ENCODE measurements around the gene MACROD1. TPM values are rescaled to one million over a fixed set of nuclear protein-coding genes. Genes with fewer than 3 reads are reported as not detected.

MACROD1 gene
- total RNA-seq, 1 donor from 2014 or later, result 91.9 TPM

- Histone ChIP-seq H3K27ac (ENCODE audit: low read depth, low read length) (no peak overlapping the region), H3K4me1 (ENCODE audit: control insufficient read depth in 3 of 3, insufficient read depth in 3 of 3, low read length in 3 of 3) (peaks cover 16 to 35% (median 24%) of the 10 kb centered on the region in 3 donors), H3K36me3 (ENCODE audit: control insufficient read depth in 3 of 3, insufficient read depth in 3 of 3, low read length in 3 of 3) (peaks cover 13 to 29% (median 22%) of the 10 kb centered on the region in 3 donors), H3K27me3 (ENCODE audit: control insufficient read depth in 3 of 3, insufficient read depth in 3 of 3, low read length in 3 of 3) (no peaks in the 10 kb centered on the region), H3K4me3 (ENCODE audit: low read length in 3 of 3) (no peak overlapping the region), H3K9me3 (ENCODE audit: control insufficient read depth in 3 of 3, low read length in 3 of 3) (no peaks in the 10 kb centered on the region), H3K9ac (ENCODE audit: low read depth in 1 of 3, low read length in 3 of 3) (no peak overlapping the region)
Observed at GRCh38 chr11:63997801-63998337, 168.0 kb downstream of the MACROD1 start.

- H3K9ac ChIP-seq (ENCODE audit: low read depth in 1 of 3, low read length in 3 of 3), result no peak overlapping the region
- peaks cover 14 to 33% (median 22%) of the 10 kb centered on the region in 3 donors for H3K4me1 ChIP-seq (ENCODE audit: control insufficient read depth in 3 of 3, insufficient read depth in 3 of 3, low read length in 3 of 3)
- H3K27me3 ChIP-seq (ENCODE audit: control insufficient read depth in 3 of 3, insufficient read depth in 3 of 3, low read length in 3 of 3), result no peaks in the 10 kb centered on the region
- peaks cover 13 to 29% (median 22%) of the 10 kb centered on the region in 3 donors for H3K36me3 ChIP-seq (ENCODE audit: control insufficient read depth in 3 of 3, insufficient read depth in 3 of 3, low read length in 3 of 3)
- no peak overlapping the region for H3K27ac ChIP-seq (ENCODE audit: low read depth, low read length)
- H3K4me3 ChIP-seq (ENCODE audit: low read length in 3 of 3), result no peak overlapping the region
- H3K9me3 ChIP-seq (ENCODE audit: control insufficient read depth in 3 of 3, low read length in 3 of 3), result no peaks in the 10 kb centered on the region
Observed at GRCh38 chr11:63997104-63997700, 168.7 kb downstream of the MACROD1 start.

GRCh38 chr11:63996512-63996911 is 169.4 kb downstream of the MACROD1 start:
- Histone ChIP-seq H3K4me3 (ENCODE audit: low read length in 3 of 3) (no peak overlapping the region), H3K27me3 (ENCODE audit: control insufficient read depth in 3 of 3, insufficient read depth in 3 of 3, low read length in 3 of 3) (no peaks in the 10 kb centered on the region), H3K9ac (ENCODE audit: low read depth in 1 of 3, low read length in 3 of 3) (no peak overlapping the region), H3K36me3 (ENCODE audit: control insufficient read depth in 3 of 3, insufficient read depth in 3 of 3, low read length in 3 of 3) (peaks cover 13 to 29% (median 24%) of the 10 kb centered on the region in 3 donors), H3K27ac (ENCODE audit: low read depth, low read length) (no peak overlapping the region), H3K4me1 (ENCODE audit: control insufficient read depth in 3 of 3, insufficient read depth in 3 of 3, low read length in 3 of 3) (peaks cover 7 to 26% (median 15%) of the 10 kb centered on the region in 3 donors), H3K9me3 (ENCODE audit: control insufficient read depth in 3 of 3, low read length in 3 of 3) (no peaks in the 10 kb centered on the region)

- no peaks in the 10 kb centered on the region for H3K27me3 ChIP-seq (ENCODE audit: control insufficient read depth in 3 of 3, insufficient read depth in 3 of 3, low read length in 3 of 3)
- peaks cover 16 to 43% (median 34%) of the 10 kb centered on the region in 3 donors for H3K36me3 ChIP-seq (ENCODE audit: control insufficient read depth in 3 of 3, insufficient read depth in 3 of 3, low read length in 3 of 3)
- no peak overlapping the region for H3K9ac ChIP-seq (ENCODE audit: low read depth in 1 of 3, low read length in 3 of 3)
- no peak overlapping the region for H3K4me3 ChIP-seq (ENCODE audit: low read length in 3 of 3)
- no peaks in the 10 kb centered on the region for H3K9me3 ChIP-seq (ENCODE audit: control insufficient read depth in 3 of 3, low read length in 3 of 3)
- no peak overlapping the region for H3K27ac ChIP-seq (ENCODE audit: low read depth, low read length)
- peaks cover 0 to 11% (median 4%) of the 10 kb centered on the region in 3 donors for H3K4me1 ChIP-seq (ENCODE audit: control insufficient read depth in 3 of 3, insufficient read depth in 3 of 3, low read length in 3 of 3)
Observed at GRCh38 chr11:63993993-63994392, 171.9 kb downstream of the MACROD1 start.

- no peaks in the 10 kb centered on the region for H3K9me3 ChIP-seq (ENCODE audit: control insufficient read depth in 3 of 3, low read length in 3 of 3)
- H3K4me3 ChIP-seq (ENCODE audit: low read length in 3 of 3), result no peak overlapping the region
- peaks cover 20 to 45% (median 36%) of the 10 kb centered on the region in 3 donors for H3K36me3 ChIP-seq (ENCODE audit: control insufficient read depth in 3 of 3, insufficient read depth in 3 of 3, low read length in 3 of 3)
- H3K9ac ChIP-seq (ENCODE audit: low read depth in 1 of 3, low read length in 3 of 3), result no peak overlapping the region
- no peaks in the 10 kb centered on the region for H3K27me3 ChIP-seq (ENCODE audit: control insufficient read depth in 3 of 3, insufficient read depth in 3 of 3, low read length in 3 of 3)
- H3K4me1 ChIP-seq (ENCODE audit: control insufficient read depth in 3 of 3, insufficient read depth in 3 of 3, low read length in 3 of 3), result peaks cover 3 to 11% (median 3%) of the 10 kb centered on the region in 3 donors
- H3K27ac ChIP-seq (ENCODE audit: low read depth, low read length), result no peak overlapping the region
Observed at GRCh38 chr11:63993100-63993499, 172.8 kb downstream of the MACROD1 start.

DNA sequence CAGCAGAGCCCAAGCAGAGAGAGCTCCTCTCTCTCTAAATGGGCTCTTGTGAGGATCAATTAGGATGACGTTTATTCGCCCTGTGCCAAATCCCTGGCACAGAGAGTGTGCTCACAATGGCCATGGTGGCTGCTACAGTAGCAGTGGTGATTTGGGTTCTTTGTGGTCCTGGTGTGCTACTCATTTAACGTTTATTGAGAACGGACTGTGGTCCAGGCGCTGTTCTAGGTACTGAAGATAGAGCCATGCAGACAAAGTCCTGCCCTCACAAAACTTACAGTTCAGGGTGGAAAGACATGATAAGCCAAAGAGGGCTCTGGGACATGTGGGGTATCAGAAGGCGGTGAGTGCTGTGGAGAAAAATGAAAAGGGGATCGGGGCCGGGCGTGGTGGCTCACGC is 174.4 kb downstream of the MACROD1 start:
- peaks cover 12 to 30% (median 27%) of the 10 kb centered on the region in 3 donors for H3K36me3 ChIP-seq (ENCODE audit: control insufficient read depth in 3 of 3, insufficient read depth in 3 of 3, low read length in 3 of 3)
- no peak overlapping the region for H3K27ac ChIP-seq (ENCODE audit: low read depth, low read length)
- H3K4me1 ChIP-seq (ENCODE audit: control insufficient read depth in 3 of 3, insufficient read depth in 3 of 3, low read length in 3 of 3), result peaks cover 14 to 27% (median 15%) of the 10 kb centered on the region in 3 donors
- H3K9me3 ChIP-seq (ENCODE audit: control insufficient read depth in 3 of 3, low read length in 3 of 3), result no peaks in the 10 kb centered on the region
- no peak overlapping the region for H3K4me3 ChIP-seq (ENCODE audit: low read length in 3 of 3)
- no peaks in the 10 kb centered on the region for H3K27me3 ChIP-seq (ENCODE audit: control insufficient read depth in 3 of 3, insufficient read depth in 3 of 3, low read length in 3 of 3)
- no peak overlapping the region for H3K9ac ChIP-seq (ENCODE audit: low read depth in 1 of 3, low read length in 3 of 3)

- peak overlapping the region; percentile 76 for H3K27ac ChIP-seq (ENCODE audit: low read depth, low read length)
- peaks cover 18 to 28% (median 21%) of the 10 kb centered on the region in 3 donors for H3K4me1 ChIP-seq (ENCODE audit: control insufficient read depth in 3 of 3, insufficient read depth in 3 of 3, low read length in 3 of 3)
- peaks cover 7 to 19% (median 14%) of the 10 kb centered on the region in 3 donors for H3K36me3 ChIP-seq (ENCODE audit: control insufficient read depth in 3 of 3, insufficient read depth in 3 of 3, low read length in 3 of 3)
- peak overlapping the region; percentile 80 to 94 (median 89) for H3K4me3 ChIP-seq (ENCODE audit: low read length in 3 of 3)
- no peaks in the 10 kb centered on the region for H3K9me3 ChIP-seq (ENCODE audit: control insufficient read depth in 3 of 3, low read length in 3 of 3)
- H3K27me3 ChIP-seq (ENCODE audit: control insufficient read depth in 3 of 3, insufficient read depth in 3 of 3, low read length in 3 of 3), result no peaks in the 10 kb centered on the region
- peak overlapping the region; percentile 87 to 92 (median 92) for H3K9ac ChIP-seq (ENCODE audit: low read depth in 1 of 3, low read length in 3 of 3)
Observed at GRCh38 chr11:63986932-63987513, 178.9 kb downstream of the MACROD1 start.

- H3K4me1 ChIP-seq (ENCODE audit: control insufficient read depth in 3 of 3, insufficient read depth in 3 of 3, low read length in 3 of 3), result peaks cover 18 to 28% (median 21%) of the 10 kb centered on the region in 3 donors
- H3K9me3 ChIP-seq (ENCODE audit: control insufficient read depth in 3 of 3, low read length in 3 of 3), result no peaks in the 10 kb centered on the region
- H3K27ac ChIP-seq (ENCODE audit: low read depth, low read length), result peak within 1 kb of the TSS; percentile 76
- H3K36me3 ChIP-seq (ENCODE audit: control insufficient read depth in 3 of 3, insufficient read depth in 3 of 3, low read length in 3 of 3), result peaks cover 7 to 18% (median 11%) of the 10 kb centered on the region in 3 donors
- no peaks in the 10 kb centered on the region for H3K27me3 ChIP-seq (ENCODE audit: control insufficient read depth in 3 of 3, insufficient read depth in 3 of 3, low read length in 3 of 3)
- H3K9ac ChIP-seq (ENCODE audit: low read depth in 1 of 3, low read length in 3 of 3), result peak within 1 kb of the TSS; percentile 87 to 92 (median 92)
- peak within 1 kb of the TSS; percentile 80 to 94 (median 89) for H3K4me3 ChIP-seq (ENCODE audit: low read length in 3 of 3)
Observed at GRCh38 chr11:63986156-63986931, 179.6 kb downstream of the MACROD1 start, which contains the start of gene OTUB1. OTUB1 (plus strand) TSS chr11:63986438; CDS start chr11:63986457, 19 bp downstream.

- peak overlapping the region; percentile 76 for H3K27ac ChIP-seq (ENCODE audit: low read depth, low read length)
- H3K4me1 ChIP-seq (ENCODE audit: control insufficient read depth in 3 of 3, insufficient read depth in 3 of 3, low read length in 3 of 3), result peaks cover 18 to 28% (median 21%) of the 10 kb centered on the region in 3 donors
Observed at GRCh38 chr11:63985812-63986155, 180.1 kb downstream of the MACROD1 start.

More at GRCh38 chr11:63985812-63986155, 180.1 kb downstream of the MACROD1 start:
- no peaks in the 10 kb centered on the region for H3K27me3 ChIP-seq (ENCODE audit: control insufficient read depth in 3 of 3, insufficient read depth in 3 of 3, low read length in 3 of 3)
- peak overlapping the region; percentile 87 to 92 (median 92) for H3K9ac ChIP-seq (ENCODE audit: low read depth in 1 of 3, low read length in 3 of 3)
- peaks cover 5 to 12% (median 6%) of the 10 kb centered on the region in 3 donors for H3K36me3 ChIP-seq (ENCODE audit: control insufficient read depth in 3 of 3, insufficient read depth in 3 of 3, low read length in 3 of 3)
- peak overlapping the region; percentile 80 to 94 (median 89) for H3K4me3 ChIP-seq (ENCODE audit: low read length in 3 of 3)
- H3K9me3 ChIP-seq (ENCODE audit: control insufficient read depth in 3 of 3, low read length in 3 of 3), result no peaks in the 10 kb centered on the region
